ENCODE data around the gene TRAM2. TPM values are rescaled to one million over a fixed set of nuclear protein-coding genes. Genes with fewer than 3 reads are reported as not detected.
A peak's percentile ranks its signal among the peaks of the same experiment; 100 is the strongest.

The TRAM2 gene
- total and polyA plus RNA-seq, 2 of the 13 experiments (the other 11 are each of a cell fraction or from before 2014, with no cell fraction given), result 49.1 to 72.5 TPM

- TF ChIP-seq, protein P1, sequence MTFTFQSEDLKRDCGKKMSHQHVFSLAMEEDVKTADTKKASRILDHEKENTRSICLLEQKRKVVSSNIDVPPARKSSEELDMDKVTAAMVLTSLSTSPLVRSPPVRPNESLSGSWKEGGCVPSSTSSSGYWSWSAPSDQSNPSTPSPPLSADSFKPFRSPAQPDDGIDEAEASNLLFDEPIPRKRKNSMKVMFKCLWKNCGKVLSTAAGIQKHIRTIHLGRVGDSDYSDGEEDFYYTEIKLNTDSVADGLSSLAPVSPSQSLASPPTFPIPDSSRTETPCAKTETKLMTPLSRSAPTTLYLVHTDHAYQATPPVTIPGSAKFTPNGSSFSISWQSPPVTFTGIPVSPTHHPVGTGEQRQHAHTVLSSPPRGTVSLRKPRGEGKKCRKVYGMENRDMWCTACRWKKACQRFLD (CRISPR knock-in tag; IDR thresholded peaks at IDR 0.05; ENCODE audit: borderline replicate concordance), result no peak
- TF ChIP-seq SATB2 (CRISPR knock-in tag; IDR thresholded peaks at IDR 0.05) (no peak; the same call in 1 of the 2 replicates), ZFY (CRISPR knock-in tag; IDR thresholded peaks at IDR 0.05) (no peak), NFIC (IDR thresholded peaks at IDR 0.05; ENCODE audit: low read length) (no peak), TBX2 (CRISPR knock-in tag; IDR thresholded peaks at IDR 0.05; ENCODE audit: borderline replicate concordance) (peak; percentile 52), ZFP36 (IDR thresholded peaks at IDR 0.05; ENCODE audit: borderline replicate concordance, low read depth, low read length, partially characterized antibody) (no peak), ZNF382 (CRISPR knock-in tag; IDR thresholded peaks at IDR 0.05; ENCODE audit: borderline replicate concordance) (no peak), ZNF260 (CRISPR knock-in tag; IDR thresholded peaks at IDR 0.05; ENCODE audit: borderline replicate concordance, low read depth) (no peak), ZNF441 (CRISPR knock-in tag; IDR thresholded peaks at IDR 0.05; ENCODE audit: borderline replicate concordance) (peak; percentile 41; the same call in 1 of the 2 replicates), RORA (CRISPR knock-in tag; IDR thresholded peaks at IDR 0.05) (no peak), CENPBD1 (CRISPR knock-in tag; IDR thresholded peaks at IDR 0.05; ENCODE audit: borderline replicate concordance, low read depth) (no peak), CSRNP1 (CRISPR knock-in tag; IDR thresholded peaks at IDR 0.05) (peak; percentile 19; the same call in 1 of the 2 replicates), ZNF652 (CRISPR knock-in tag; IDR thresholded peaks at IDR 0.05; ENCODE audit: borderline replicate concordance, low read depth) (no peak), ZNF550 (CRISPR knock-in tag; IDR thresholded peaks at IDR 0.05; ENCODE audit: borderline replicate concordance) (0 out of 2 replicates have a peak, but pooled peaks have one; percentile 32), ZNF44 (CRISPR knock-in tag; IDR thresholded peaks at IDR 0.05) (no peak), ZNF557 (CRISPR knock-in tag; IDR thresholded peaks at IDR 0.05) (no peak), ELF1 (CRISPR knock-in tag; IDR thresholded peaks at IDR 0.05) (no peak; the same call in 1 of the 2 replicates), ZNF224 (CRISPR knock-in tag; IDR thresholded peaks at IDR 0.05) (no peak), U2AF1 (optimal IDR thresholded peaks at IDR 0.05; ENCODE audit: low read depth, low read length) (no peak), ZMYM3 (CRISPR knock-in tag; IDR thresholded peaks at IDR 0.05) (peak; percentile 70; the same call in 1 of the 2 replicates), MXD4 (CRISPR knock-in tag; IDR thresholded peaks at IDR 0.05) (no peak)
- TF ChIP-seq, protein P2, sequence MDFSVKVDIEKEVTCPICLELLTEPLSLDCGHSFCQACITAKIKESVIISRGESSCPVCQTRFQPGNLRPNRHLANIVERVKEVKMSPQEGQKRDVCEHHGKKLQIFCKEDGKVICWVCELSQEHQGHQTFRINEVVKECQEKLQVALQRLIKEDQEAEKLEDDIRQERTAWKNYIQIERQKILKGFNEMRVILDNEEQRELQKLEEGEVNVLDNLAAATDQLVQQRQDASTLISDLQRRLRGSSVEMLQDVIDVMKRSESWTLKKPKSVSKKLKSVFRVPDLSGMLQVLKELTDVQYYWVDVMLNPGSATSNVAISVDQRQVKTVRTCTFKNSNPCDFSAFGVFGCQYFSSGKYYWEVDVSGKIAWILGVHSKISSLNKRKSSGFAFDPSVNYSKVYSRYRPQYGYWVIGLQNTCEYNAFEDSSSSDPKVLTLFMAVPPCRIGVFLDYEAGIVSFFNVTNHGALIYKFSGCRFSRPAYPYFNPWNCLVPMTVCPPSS (IDR thresholded peaks at IDR 0.05), result no peak
- TF ChIP-seq, protein P3, sequence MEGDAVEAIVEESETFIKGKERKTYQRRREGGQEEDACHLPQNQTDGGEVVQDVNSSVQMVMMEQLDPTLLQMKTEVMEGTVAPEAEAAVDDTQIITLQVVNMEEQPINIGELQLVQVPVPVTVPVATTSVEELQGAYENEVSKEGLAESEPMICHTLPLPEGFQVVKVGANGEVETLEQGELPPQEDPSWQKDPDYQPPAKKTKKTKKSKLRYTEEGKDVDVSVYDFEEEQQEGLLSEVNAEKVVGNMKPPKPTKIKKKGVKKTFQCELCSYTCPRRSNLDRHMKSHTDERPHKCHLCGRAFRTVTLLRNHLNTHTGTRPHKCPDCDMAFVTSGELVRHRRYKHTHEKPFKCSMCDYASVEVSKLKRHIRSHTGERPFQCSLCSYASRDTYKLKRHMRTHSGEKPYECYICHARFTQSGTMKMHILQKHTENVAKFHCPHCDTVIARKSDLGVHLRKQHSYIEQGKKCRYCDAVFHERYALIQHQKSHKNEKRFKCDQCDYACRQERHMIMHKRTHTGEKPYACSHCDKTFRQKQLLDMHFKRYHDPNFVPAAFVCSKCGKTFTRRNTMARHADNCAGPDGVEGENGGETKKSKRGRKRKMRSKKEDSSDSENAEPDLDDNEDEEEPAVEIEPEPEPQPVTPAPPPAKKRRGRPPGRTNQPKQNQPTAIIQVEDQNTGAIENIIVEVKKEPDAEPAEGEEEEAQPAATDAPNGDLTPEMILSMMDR (CRISPR knock-in tag; IDR thresholded peaks at IDR 0.05), result peak; percentile 93
Measured at GRCh38 chr6:52576392-52577021, 353 bp downstream of the TRAM2 start (continued).

All from HepG2 (cell line).